SU-DHL-6 (cell line): ENCODE measurements around the gene CHD3.

Experiments
- EZH2phosphoT487 ChIP-seq: fragments of 200-600 bp; sonication (generic), shearing (Covaris generic); conservative IDR thresholded peaks from 2 replicates; pipeline ENCODE4 v1.6.1; 2018; ENCODE audit warnings: mild to moderate bottlenecking, antibody characterized with exemption, low read length, moderate library complexity, mixed read lengths
- TF ChIP-seq, protein P1 (sequence below): fragments of 200-600 bp; sonication (generic); IDR thresholded peaks from one replicate; pipeline ENCODE4 v1.5.1; 2017; ENCODE audit warnings: antibody characterized with exemption, mild to moderate bottlenecking, low read length, moderate library complexity; ENCODE audit not compliant: insufficient read depth, poor library complexity, severe bottlenecking

DNA sequence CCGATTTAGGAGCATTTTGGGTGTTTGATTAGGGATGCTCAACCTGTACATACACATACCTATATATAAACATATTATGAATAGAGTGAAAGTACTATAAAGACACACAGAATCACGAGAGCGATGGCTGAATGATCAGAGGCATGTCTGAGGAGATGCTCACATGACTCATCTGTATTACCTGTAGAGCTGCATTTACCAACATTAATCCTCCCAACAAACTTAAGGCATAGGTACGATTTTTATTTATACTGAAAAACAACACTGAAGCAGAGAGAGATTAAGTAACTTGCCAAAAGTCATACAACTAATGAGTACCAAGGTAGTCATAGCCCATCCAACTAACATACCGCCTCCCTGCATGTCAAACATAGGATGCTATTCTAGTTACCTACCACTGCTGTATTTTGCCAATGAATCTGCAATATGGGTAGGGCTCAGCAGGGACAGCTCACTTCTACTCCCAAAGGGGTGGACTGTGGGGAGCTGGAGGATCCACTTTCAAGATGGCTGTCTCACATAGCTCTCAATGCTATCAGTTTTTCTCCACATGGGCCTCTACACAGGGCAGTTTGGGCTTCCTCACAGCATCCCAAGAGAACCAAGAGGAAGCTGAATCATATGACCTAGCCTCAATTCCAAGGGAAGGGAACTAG lies 23.5 kb upstream of the CHD3 start:
- TF ChIP-seq, protein P1, sequence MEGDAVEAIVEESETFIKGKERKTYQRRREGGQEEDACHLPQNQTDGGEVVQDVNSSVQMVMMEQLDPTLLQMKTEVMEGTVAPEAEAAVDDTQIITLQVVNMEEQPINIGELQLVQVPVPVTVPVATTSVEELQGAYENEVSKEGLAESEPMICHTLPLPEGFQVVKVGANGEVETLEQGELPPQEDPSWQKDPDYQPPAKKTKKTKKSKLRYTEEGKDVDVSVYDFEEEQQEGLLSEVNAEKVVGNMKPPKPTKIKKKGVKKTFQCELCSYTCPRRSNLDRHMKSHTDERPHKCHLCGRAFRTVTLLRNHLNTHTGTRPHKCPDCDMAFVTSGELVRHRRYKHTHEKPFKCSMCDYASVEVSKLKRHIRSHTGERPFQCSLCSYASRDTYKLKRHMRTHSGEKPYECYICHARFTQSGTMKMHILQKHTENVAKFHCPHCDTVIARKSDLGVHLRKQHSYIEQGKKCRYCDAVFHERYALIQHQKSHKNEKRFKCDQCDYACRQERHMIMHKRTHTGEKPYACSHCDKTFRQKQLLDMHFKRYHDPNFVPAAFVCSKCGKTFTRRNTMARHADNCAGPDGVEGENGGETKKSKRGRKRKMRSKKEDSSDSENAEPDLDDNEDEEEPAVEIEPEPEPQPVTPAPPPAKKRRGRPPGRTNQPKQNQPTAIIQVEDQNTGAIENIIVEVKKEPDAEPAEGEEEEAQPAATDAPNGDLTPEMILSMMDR, result no peak
- no peak for TF ChIP-seq EZH2phosphoT487
